ENCODE results near the gene SETD3.

- no peak for TF ChIP-seq CTCF (IDR thresholded peaks at IDR 0.05; ENCODE audit: insufficient read depth, low read depth, low read length)
- no peak for TF ChIP-seq EZH2 (IDR thresholded peaks at IDR 0.05; ENCODE audit: insufficient read depth, low read length)
These were observed 68.3 kb downstream of the SETD3 start for GRCh38 chr14:99412117-99413061.
